ENCODE results near the gene HIPK2.

GRCh38 chr7:139600306-139600705 lies 177.5 kb downstream of the HIPK2 start:
- TF ChIP-seq CTCF (conservative IDR thresholded peaks at IDR 0.05) (no peak), EZH2 (IDR thresholded peaks at IDR 0.05; ENCODE audit: low read depth) (no peak)
